ENCODE measurements around the gene CMIP. TPM values are rescaled to one million over a fixed set of nuclear protein-coding genes. Genes with fewer than 3 reads are reported as not detected.
A peak's percentile ranks its signal among the peaks of the same experiment; 100 is the strongest.

Gene CMIP
- total RNA-seq, 1 experiment from 2014 or later = 10.7 TPM

DNA sequence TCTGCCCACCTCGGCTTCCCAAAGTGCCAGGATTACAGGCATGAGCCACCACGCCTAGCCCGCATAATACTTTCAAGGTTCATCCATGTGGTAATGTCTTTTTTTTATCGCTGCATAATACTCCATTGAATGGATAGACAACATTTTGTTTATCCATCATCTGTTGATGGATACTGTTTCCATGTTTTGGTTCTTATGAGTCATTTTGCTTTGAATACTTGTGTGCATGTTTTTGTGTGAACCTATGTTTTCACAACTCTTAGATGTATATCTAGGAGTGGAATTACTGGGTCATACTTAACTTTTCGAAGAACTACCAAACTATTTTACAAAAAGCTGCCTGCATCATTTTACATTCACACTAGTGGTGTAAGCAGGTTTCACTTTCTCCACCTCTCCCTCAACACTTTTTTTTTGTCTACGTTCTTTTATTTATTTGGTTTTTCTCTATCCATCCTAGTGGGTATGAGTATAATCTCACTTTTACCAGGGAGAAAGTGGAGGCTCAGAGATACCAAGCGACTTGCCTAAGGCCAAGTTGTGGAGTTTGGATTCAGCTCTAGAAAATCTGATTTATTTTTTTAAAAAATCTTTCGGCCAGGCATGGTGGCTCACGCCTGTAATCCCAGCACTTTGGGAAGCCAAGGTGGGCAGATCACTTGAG, 151.2 kb downstream of the CMIP start:
- no peak overlapping the region for H3K27ac ChIP-seq
- peak in 1 of 2 experiments; percentile 16 for DNase-seq (ENCODE audit: low read depth in 1 of 2, low spot score in 2 of 2)
- peaks cover 20% of the 10 kb centered on the region for H3K4me1 ChIP-seq (replicated peaks)

DNA sequence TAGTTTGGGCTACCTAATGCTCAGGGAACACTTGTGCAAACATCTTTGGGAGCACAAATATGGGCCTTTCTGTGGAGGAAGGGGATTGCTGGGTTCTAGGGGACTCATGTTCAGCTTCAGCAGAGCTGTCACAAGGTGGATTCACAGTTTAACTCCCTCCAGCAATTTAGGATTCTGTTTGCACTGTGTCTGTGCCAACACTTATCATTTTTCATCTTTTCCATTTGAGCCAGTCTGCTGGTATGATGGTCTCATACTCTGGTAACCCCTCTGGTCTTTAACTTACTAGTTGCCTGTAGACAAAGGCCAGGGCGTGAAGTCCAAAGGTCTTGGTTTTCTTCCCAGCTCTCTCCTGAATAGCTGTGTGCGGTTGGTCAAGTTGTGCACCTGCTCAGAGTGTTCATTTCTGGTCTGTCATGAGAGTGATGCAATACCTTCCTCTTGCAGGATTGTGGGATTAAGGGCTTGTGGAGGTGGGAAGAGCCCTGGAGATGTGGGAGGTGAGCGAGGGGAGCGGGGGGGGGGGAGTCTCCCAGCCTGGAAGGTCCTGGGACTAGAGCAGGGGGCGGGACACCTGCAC, 152.6 kb downstream of the CMIP start:
- Histone ChIP-seq H3K4me1 (replicated peaks) (peaks cover 28% of the 10 kb centered on the region), H3K9me3 (replicated peaks) (no peaks in the 10 kb centered on the region), H3K27ac (no peak overlapping the region), H3K4me3 (no peak overlapping the region), H3K27me3 (replicated peaks) (no peaks in the 10 kb centered on the region), H3K36me3 (no peaks in the 10 kb centered on the region)
- no peak for DNase-seq (ENCODE audit: low read depth in 1 of 2, low spot score in 2 of 2)

More for the DNA sequence above, 151.2 kb downstream of the CMIP start:
- Histone ChIP-seq H3K9me3 (replicated peaks) (no peaks in the 10 kb centered on the region), H3K4me3 (no peak overlapping the region), H3K27me3 (replicated peaks) (no peaks in the 10 kb centered on the region), H3K36me3 (no peaks in the 10 kb centered on the region)

DNA sequence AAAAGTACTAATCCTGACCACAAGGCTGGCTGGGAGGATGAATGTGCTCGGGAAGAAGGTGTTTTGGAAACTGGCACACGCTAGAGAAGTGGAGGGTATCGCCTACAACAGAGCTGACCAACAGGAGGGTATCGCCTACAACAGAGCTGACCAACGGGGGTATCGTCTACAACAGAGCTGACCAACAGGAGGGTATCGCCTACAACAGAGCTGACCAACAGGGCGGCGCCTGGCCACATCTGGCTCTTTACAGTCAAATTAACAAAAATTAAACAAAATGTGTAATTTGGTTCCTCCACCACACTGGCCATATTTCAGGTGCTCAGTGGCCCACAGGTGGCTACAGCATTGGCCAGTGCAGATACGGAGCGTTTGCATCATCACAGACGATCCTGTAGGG, 153.5 kb downstream of the CMIP start:
- H3K4me3 ChIP-seq = no peak overlapping the region
- H3K27ac ChIP-seq = no peak overlapping the region
- no peaks in the 10 kb centered on the region for H3K27me3 ChIP-seq (replicated peaks)
- H3K36me3 ChIP-seq = no peaks in the 10 kb centered on the region
- H3K4me1 ChIP-seq (replicated peaks) = peaks cover 28% of the 10 kb centered on the region
- H3K9me3 ChIP-seq (replicated peaks) = no peaks in the 10 kb centered on the region
- DNase-seq (ENCODE audit: low read depth in 1 of 2, low spot score in 2 of 2) = no peak

DNA sequence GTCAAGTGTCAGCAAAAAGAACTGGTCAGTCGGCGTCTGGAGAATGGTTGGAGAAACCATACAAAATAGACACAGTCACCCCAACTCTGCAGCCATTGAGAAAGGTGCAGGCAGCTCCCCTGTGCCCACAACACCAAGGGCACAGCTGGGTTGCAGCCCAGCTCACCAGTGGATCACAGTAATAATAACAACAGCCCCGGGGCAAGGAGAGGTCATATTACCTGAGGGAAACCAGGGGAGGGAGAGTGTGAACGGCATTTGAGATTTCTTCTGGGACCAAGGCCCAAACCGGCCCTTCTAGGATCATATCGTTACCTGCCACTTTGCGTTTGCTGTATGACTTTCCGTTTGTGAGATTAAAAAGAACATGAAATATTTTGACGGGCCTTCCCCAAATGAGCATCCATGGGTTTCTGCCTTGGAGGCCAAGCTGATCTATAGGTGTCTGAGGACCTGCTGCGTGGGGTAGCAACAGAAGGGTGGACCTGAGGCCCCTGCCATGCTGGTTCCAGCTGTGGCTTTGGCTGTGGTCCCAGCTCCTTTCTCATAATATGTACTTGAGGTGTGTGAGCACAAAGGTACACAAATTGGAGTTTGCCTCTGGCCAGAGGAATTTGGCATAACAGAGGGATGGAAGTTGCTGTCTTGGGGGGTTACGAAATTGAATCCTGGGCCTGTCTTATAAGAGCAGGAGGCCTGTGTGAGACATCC, 154.6 kb downstream of the CMIP start:
- Histone ChIP-seq H3K4me1 (replicated peaks) (peaks cover 28% of the 10 kb centered on the region), H3K36me3 (no peaks in the 10 kb centered on the region), H3K4me3 (no peak overlapping the region), H3K27me3 (replicated peaks) (no peaks in the 10 kb centered on the region), H3K9me3 (replicated peaks) (no peaks in the 10 kb centered on the region), H3K27ac (0 out of 2 replicates have a peak overlapping the region, but pooled peaks have one; percentile 36)
- DNase-seq (ENCODE audit: low read depth in 1 of 2, low spot score in 2 of 2) = no peak

DNA sequence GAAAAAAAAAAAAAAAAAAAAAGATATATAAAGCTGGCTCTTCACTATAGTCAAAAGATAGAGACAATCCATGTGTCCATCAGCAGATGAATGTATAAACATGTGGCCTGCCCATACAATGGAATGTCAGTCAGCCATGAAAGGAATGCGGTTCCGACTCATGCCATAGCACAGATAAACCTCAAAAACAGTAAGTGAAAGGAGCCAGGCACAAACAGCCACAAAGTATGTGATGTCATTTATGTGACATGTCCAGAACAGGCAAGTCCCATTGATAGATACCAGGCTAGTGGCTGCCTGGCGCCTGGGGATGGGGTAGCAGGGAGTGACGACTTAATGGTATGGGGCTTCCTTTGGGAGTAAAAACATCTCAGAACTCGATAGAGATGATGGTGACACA, 155.7 kb downstream of the CMIP start:
- Histone ChIP-seq H3K9me3 (replicated peaks) (no peaks in the 10 kb centered on the region), H3K36me3 (no peaks in the 10 kb centered on the region), H3K27ac (peak overlapping the region; percentile 90), H3K27me3 (replicated peaks) (no peaks in the 10 kb centered on the region), H3K4me1 (replicated peaks) (peaks cover 38% of the 10 kb centered on the region), H3K4me3 (no peak overlapping the region)
- DNase-seq (ENCODE audit: low read depth in 1 of 2, low spot score in 2 of 2) = peak; percentile 90 to 95

DNA sequence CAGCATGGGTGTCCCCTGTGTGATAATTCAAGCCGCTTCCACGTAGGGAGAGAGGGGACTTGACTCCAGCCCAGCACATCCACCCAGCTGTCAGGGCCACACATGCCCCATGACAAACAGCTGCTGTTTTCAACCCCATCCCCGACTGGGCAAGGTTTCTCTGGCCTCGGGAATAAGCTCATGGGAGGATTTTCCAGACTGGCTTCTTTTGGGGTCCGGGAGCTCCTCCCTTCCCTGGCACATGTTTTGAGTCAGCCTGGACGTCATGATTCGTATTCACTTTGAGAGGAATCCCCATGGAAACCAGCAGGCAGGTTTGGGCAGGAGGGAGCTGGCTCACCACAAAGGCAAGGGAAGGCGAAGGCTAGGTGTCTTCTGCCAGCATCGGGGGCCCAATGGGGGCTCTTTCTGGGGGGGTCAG, 156.4 kb downstream of the CMIP start:
- H3K27me3 ChIP-seq (replicated peaks) = no peaks in the 10 kb centered on the region
- no peaks in the 10 kb centered on the region for H3K36me3 ChIP-seq
- peak; percentile 61 to 62 for DNase-seq (ENCODE audit: low read depth in 1 of 2, low spot score in 2 of 2)
- peak overlapping the region; percentile 90 for H3K27ac ChIP-seq
- no peak overlapping the region for H3K4me3 ChIP-seq
- peaks cover 38% of the 10 kb centered on the region for H3K4me1 ChIP-seq (replicated peaks)
- no peaks in the 10 kb centered on the region for H3K9me3 ChIP-seq (replicated peaks)

DNA sequence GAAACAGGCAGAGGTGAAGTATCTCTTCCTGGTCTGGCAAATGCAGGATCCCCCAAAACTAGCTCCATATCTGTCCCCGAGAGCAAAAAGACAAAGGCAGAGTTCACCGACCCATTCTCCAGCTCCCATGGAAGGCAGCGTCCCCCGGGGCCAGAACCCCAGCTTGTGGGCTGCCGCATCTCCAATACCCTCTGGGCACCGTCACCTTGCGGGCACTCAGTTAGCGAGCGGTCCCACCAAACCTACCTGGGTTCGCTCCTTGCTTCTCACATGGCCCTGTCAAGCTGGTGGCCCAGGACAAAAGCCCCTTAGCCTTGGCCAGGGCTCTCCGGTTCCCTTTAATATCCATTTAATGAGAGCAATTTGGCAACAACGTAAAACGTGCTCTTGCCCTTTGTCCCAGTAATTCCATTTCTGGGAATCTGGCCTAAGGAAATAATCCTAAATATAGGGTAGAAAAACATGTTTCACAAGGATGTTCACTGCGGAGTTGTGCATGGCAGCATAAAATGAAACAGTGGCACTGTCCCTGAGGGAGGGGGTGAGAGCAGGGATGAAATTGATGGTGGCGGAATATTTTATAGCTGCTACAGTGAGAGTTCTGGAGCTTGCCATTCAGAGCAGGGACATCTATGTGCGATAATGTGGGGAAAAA, 157.1 kb downstream of the CMIP start:
- no peaks in the 10 kb centered on the region for H3K36me3 ChIP-seq
- peak overlapping the region; percentile 90 for H3K27ac ChIP-seq
- H3K4me3 ChIP-seq = no peak overlapping the region
- H3K9me3 ChIP-seq (replicated peaks) = no peaks in the 10 kb centered on the region
- DNase-seq (ENCODE audit: low read depth in 1 of 2, low spot score in 2 of 2) = no peak
- H3K27me3 ChIP-seq (replicated peaks) = no peaks in the 10 kb centered on the region
- peaks cover 38% of the 10 kb centered on the region for H3K4me1 ChIP-seq (replicated peaks)

DNA sequence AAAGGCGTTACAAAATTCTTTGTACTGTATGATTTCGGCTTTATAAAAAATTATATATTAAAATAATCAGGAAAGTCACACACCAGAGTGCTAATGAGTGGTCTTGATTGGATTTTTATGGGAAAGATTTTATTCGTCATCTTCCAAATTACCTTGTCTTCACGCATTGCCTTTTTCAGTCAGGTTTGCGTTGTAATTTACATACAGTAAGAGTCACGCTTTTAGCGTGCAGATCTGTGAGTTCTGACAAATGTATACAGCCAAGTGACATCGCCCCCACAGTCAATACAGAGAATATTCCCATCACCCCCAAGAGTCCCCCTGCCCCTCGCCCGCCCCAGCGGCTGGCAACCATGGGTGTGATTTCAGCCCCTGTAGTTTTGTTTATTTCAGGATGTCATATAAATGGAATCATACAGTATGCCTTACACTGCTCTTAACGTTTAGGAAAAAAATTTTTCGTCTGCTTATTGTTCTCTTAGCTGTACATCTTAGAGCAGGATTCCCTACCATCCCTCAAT, 157.7 kb downstream of the CMIP start:
- Histone ChIP-seq H3K9me3 (replicated peaks) (no peaks in the 10 kb centered on the region), H3K4me1 (replicated peaks) (peaks cover 38% of the 10 kb centered on the region), H3K27me3 (replicated peaks) (no peaks in the 10 kb centered on the region), H3K4me3 (no peak overlapping the region), H3K36me3 (no peaks in the 10 kb centered on the region), H3K27ac (no peak overlapping the region)
- DNase-seq (ENCODE audit: low read depth in 1 of 2, low spot score in 2 of 2) = no peak

DNA sequence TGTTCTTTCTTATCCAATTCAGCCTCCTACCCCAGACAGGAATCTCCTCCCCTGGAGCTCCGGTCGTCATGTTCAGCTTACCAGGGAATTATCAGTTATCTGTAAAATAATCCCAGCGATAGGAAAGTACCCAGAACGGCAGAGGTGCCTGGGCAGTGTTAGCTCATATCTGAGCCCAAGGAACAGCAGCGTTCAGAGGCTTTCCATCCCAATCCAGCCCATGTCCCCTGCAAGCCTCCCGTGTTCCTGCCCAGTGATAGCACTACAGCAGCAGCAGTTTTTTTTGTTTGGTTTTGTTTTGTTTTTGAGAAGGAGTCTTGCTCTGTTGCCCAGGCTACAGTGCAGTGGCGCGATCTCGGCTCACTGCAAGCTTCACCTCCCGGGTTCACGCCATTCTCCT, 158.2 kb downstream of the CMIP start:
- H3K9me3 ChIP-seq (replicated peaks) = no peaks in the 10 kb centered on the region
- no peaks in the 10 kb centered on the region for H3K27me3 ChIP-seq (replicated peaks)
- DNase-seq (ENCODE audit: low read depth in 1 of 2, low spot score in 2 of 2) = no peak
- H3K36me3 ChIP-seq = peaks cover 3% of the 10 kb centered on the region; the same call in 1 of the 2 replicates
- no peak overlapping the region for H3K4me3 ChIP-seq
- peaks cover 38% of the 10 kb centered on the region for H3K4me1 ChIP-seq (replicated peaks)
- no peak overlapping the region for H3K27ac ChIP-seq

DNA sequence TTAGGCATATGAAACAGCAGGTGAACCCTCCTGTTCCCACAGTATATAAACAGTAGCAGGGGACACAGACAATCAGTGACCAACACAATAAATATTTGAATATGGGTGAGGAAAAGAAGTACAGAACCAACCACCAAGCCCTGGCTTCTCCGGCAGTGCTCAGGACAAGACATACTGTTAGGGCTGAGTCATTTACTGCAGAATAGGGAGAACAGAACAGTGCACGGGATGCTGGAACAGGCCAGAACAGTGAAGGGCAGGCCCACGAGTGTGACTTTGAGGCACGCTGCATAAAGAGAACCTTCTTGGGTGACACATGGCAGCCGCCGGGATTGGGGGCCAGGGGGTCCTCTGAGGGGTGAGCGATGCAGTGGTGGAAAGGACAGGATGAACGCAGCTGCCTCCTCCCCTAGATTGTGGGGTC, 160.4 kb downstream of the CMIP start:
- peaks cover 6% of the 10 kb centered on the region; the same call in 1 of the 2 replicates for H3K36me3 ChIP-seq
- peaks cover 31% of the 10 kb centered on the region for H3K4me1 ChIP-seq (replicated peaks)
- H3K9me3 ChIP-seq (replicated peaks) = no peaks in the 10 kb centered on the region
- no peaks in the 10 kb centered on the region for H3K27me3 ChIP-seq (replicated peaks)
- H3K4me3 ChIP-seq = no peak overlapping the region
- peak; percentile 70 to 73 for DNase-seq (ENCODE audit: low read depth in 1 of 2, low spot score in 2 of 2)
- no peak overlapping the region for H3K27ac ChIP-seq

DNA sequence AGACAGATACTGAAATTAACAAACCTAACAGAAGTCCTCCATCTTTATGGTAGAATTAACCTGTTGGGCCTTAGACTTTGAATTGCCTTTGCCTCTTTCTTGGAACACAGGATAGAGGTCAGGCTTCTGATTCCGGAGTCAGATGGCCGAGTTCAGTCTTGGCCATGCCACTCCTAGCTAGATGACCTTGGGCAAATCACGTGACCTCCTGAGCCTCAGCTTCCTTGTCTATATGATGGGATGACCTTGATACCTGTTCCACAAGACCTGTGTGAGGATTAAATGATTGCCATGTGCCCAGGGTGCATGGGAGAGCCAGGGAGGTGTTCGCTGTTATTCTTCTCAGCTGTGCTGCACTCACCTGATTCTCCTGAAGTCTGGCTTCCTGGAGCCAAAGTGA, 161.4 kb downstream of the CMIP start:
- Histone ChIP-seq H3K27ac (no peak overlapping the region), H3K36me3 (peaks cover 14% of the 10 kb centered on the region), H3K9me3 (replicated peaks) (no peaks in the 10 kb centered on the region), H3K4me3 (no peak overlapping the region), H3K27me3 (replicated peaks) (no peaks in the 10 kb centered on the region), H3K4me1 (replicated peaks) (peaks cover 28% of the 10 kb centered on the region)
- no peak for DNase-seq (ENCODE audit: low read depth in 1 of 2, low spot score in 2 of 2)

DNA sequence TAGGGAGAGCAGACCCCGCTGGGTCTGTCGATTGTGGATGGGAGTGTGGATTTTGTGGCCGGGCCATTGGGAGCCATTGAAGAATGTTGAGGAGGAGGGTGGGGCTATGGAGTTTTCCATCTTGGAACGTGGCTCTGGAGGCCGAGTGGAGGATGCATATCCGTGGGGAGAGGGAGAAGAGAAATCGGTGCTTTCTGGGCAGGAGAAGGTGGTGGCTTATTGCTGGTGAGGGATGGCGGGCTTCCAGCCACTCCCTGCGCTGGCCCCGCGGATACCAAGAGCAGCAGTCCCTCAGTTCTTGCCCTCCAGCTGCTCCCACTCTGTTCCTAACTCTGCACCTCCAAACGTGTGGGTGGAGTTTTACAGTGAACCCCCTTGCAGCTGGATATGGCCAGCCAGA, 162.4 kb downstream of the CMIP start:
- Histone ChIP-seq H3K9me3 (replicated peaks) (no peaks in the 10 kb centered on the region), H3K4me1 (replicated peaks) (peaks cover 23% of the 10 kb centered on the region), H3K27me3 (replicated peaks) (no peaks in the 10 kb centered on the region), H3K27ac (no peak overlapping the region), H3K36me3 (peaks cover 14% of the 10 kb centered on the region), H3K4me3 (no peak overlapping the region)
- DNase-seq (ENCODE audit: low read depth in 1 of 2, low spot score in 2 of 2) = no peak

DNA sequence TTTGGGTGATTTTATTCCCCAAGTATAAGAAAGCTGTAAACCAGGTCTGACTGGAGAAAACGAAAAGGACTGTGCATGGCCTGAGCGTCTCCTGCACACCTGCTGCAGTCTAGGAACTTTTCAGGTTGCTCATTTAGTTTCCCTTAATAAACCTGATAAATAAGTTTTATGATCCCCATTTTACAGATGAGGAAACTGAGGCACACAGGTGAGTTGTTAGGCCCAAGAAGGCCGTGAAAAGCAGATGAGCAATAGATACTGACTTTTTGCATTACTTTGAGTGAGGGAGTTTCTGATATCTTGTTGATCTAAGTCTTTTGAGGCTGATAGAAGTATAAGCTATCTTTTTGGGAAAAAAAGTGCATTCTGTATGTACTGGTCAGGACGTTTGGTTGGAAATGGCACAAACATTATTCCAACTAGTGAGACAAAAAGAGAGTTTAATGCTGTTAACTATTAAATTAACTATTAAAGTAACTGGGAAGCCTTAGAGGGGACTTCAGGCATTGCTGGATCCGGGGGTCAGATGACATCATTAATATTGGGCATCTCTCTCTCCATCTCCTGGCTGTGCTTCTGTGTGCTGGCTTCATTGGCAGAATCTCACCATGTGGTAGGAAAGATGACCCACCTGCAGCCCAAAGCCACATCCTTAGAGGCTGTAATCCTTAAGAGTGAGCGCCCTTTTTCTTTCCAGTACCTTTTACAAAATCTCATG, 163.4 kb downstream of the CMIP start:
- no peaks in the 10 kb centered on the region for H3K27me3 ChIP-seq (replicated peaks)
- H3K4me3 ChIP-seq = no peak overlapping the region
- no peak overlapping the region for H3K27ac ChIP-seq
- DNase-seq (ENCODE audit: low read depth in 1 of 2, low spot score in 2 of 2) = no peak
- peaks cover 23% of the 10 kb centered on the region for H3K4me1 ChIP-seq (replicated peaks)
- no peaks in the 10 kb centered on the region for H3K9me3 ChIP-seq (replicated peaks)
- peaks cover 14% of the 10 kb centered on the region for H3K36me3 ChIP-seq
